HG02678 (cell line): ENCODE measurements around the gene GRAMD4.

ENCODE experiments used
- ATAC-seq: cut with Tn5 transposase; IDR thresholded peaks from one replicate; pipeline ENCODE4 v1.9.1; 2021; ENCODE audit warnings: mild to moderate bottlenecking, moderate library complexity; ENCODE audit not compliant: unreplicated experiment

The GRAMD4 gene

DNA sequence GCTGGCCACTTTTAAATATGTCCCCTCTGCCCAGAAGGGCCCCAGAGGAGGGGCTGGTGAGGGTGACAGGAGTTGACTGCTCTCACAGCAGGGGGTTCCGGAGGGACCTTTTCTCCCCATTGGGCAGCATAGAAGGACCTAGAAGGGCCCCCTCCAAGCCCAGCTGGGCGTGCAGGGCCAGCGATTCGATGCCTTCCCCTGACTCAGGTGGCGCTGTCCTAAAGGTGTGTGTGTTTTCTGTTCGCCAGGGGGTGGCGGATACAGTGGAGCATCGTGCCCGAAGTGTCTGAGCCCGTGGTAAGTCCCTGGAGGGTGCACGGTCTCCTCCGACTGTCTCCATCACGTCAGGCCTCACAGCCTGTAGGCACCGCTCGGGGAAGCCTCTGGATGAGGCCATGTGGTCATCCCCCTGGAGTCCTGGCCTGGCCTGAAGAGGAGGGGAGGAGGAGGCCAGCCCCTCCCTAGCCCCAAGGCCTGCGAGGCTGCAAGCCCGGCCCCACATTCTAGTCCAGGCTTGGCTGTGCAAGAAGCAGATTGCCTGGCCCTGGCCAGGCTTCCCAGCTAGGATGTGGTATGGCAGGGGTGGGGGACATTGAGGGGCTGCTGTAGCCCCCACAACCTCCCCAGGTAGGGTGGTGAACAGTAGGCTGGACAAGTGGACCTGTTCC lies 46.5 kb downstream of the GRAMD4 start:
- ATAC-seq: no peak

DNA sequence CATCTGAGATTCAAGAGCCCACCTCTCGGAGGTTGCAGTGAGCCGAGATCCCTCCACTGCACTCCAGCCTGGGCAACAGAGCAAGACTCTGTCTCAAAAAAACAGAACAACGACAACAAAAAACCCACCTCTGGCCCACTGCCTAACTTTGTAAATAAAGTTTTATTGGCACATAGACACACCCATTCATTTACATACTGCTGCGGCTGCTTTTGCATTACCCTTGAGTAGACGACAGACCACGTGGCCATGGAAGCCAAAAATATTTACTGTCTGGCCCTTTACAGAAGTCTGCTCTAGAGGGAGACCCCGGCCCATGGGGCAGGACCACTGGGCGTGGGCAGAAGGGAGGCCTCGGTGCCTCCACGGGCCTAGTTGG lies 47.0 kb downstream of the GRAMD4 start:
- ATAC-seq: no peak

- no peak for ATAC-seq
Observed at GRCh38 chr22:46668116-46668515, 47.9 kb downstream of the GRAMD4 start.

- no peak for ATAC-seq
Observed at GRCh38 chr22:46669201-46669600, 49.0 kb downstream of the GRAMD4 start.

GRCh38 chr22:46671824-46672432 lies 51.7 kb downstream of the GRAMD4 start:
- ATAC-seq: no peak

- no peak for ATAC-seq
Observed at GRCh38 chr22:46672731-46673130, 52.5 kb downstream of the GRAMD4 start.

DNA sequence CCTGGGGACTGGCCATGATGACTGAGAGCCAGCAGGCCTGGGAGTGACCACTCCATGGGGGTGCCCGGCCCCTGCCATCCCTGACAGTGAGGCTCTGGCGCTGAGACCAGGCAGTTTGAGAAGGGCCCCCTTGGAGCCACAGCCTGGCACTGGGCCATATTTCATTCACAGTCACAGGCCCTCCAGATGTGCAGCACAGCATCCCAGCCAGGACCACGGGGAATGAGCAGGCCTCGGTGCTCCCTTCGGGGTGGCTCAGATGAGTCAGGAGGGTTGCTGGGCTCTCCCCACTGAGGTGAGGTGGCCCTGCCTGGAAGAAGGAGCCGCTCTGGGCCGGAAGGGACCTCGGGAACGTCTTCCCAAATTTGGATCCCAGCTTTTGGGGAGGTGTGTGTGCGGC lies 53.0 kb downstream of the GRAMD4 start:
- ATAC-seq: no peak

GRCh38 chr22:46673662-46674236 lies 53.6 kb downstream of the GRAMD4 start:
- ATAC-seq: peak; percentile 17

GRCh38 chr22:46674367-46674781 lies 54.2 kb downstream of the GRAMD4 start:
- ATAC-seq: peak; percentile 49

GRCh38 chr22:46674906-46675305 lies 54.7 kb downstream of the GRAMD4 start:
- ATAC-seq: no peak

- ATAC-seq: no peak
Observed at GRCh38 chr22:46675479-46675878, 55.3 kb downstream of the GRAMD4 start.

GRCh38 chr22:46675938-46676337 lies 55.8 kb downstream of the GRAMD4 start:
- ATAC-seq: no peak

GRCh38 chr22:46676479-46676878 lies 56.3 kb downstream of the GRAMD4 start:
- ATAC-seq: no peak

DNA sequence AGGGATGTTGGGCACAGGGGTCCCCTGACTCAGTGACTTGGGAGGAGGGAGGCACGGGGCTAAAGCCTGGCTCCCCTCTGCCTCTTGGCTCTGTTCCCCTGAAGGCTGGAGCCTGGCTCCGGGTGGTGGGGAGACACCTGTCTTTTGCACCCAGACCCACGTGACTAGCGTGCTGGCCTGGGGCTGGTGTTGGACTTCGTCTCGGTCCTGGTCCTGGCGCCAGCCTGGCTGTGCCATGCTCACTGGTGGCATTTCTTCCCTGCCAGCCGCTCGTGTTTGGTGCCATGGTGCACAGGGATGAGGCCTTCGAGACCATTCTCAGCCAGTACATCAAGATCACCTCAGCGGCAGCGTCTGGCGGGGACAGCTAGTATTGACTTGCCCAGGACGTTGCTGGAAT lies 56.7 kb downstream of the GRAMD4 start:
- ATAC-seq: no peak

DNA sequence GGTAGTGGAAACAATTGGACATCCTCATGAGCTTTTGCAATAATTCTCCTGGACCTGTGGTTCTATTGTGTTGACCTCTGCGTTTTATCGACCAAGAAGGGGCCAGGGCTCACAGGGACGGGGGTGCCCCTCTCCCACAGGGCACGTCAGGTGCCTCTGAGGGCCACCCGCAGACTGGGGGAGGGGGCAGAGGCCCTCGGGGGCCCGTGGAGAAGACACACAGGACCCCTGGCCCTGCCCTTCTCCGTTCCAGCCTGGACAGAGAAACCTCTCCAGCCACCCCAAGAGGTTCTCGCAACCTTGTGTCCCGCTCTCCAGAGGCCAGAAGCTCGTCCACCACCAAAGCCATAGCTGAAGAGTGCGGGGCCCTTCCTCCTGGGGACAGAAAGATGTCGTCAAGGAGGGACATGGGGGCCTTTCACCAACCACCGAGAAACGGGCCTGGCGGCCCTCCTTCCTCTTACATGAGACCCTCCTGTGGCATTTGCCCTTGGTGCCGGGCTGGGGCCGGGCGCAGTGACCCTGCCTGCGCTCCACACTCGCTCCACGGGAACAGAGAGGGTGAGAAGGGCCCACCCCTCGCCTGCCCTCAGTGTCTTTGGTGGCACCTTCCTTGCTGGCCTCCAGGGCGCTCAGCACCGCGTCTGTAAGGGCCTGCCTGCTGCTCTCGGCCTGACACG lies 57.3 kb downstream of the GRAMD4 start:
- ATAC-seq: no peak

DNA sequence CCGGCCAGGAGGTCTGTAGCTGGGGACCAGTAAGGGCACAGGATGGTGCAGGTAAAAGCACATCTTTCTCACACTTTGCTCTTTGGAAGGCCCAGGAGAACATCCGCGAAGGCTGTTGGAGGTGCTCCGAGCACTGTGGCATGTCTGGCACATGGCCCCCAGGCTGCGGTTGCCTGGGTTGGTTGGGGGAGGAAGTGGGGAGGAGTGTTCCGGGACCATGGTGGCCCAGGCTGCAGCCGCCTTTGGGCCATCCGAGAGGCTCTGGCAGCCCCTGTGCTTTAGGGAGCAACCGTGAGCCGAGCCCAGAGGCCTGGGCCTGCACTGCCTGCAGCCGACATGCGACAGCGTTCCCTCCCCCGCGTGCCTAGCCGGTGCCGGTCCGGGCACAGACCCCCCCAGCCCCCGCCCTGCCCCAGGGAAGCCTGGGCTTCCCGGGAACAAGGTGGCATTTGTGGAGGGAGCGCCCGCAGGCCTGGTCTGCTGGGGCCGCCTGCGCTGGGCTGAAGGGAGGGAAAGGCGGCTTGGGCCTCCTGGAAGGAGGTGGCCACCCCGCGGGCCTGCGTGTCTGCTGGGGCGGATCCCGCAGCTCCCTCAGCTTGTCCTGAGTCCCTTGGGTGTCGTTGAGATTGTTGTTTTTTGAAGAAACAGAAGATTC lies 57.9 kb downstream of the GRAMD4 start:
- ATAC-seq: no peak

- no peak for ATAC-seq
Observed at GRCh38 chr22:46678785-46679700, 58.9 kb downstream of the GRAMD4 start.

- ATAC-seq: no peak
Observed at GRCh38 chr22:46679706-46680269, 59.6 kb downstream of the GRAMD4 start.

DNA sequence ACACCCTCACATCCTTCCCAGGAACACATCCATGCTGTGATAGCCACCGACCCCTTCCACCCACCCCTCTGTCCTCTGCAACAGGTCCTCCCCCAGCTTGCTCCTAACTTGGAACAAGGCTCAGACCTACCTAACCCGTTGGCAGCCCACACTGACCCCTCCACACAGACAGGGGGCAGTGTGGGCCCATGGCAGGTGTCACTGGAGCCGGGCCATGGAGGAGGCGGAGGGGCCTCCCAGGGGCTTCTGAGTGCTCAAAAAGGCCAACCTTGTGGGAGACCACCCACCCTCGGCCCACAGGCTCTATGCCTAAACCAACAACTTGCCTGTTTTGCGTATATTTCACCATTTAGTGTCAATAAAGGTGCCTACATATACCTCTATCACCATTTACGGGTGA lies 60.8 kb downstream of the GRAMD4 start:
- no peak for ATAC-seq
